Gastroesophageal sphincter (tissue), 4 donors: Measurements from ENCODE around the gene BPIFA1. TPM values are rescaled to one million over a fixed set of nuclear protein-coding genes. Genes with fewer than 3 reads are reported as not detected.

ENCODE experiments used
- ATAC-seq: fragments of 150-250 bp; one replicate; pipeline ENCODE4 v1.9.1; 2016; ENCODE audit warnings: mild to moderate bottlenecking, moderate library complexity
- H3K27ac ChIP-seq, 4 donors: fragments of 200-600 bp; sonication (generic) in 3 of 4; 1 replicate in 3 of 4; 2 replicates in 1 of 4; pipeline ENCODE4 v1.5.1; 2016 to 2019
- H3K27me3 ChIP-seq: fragments of 200-600 bp; sonication (generic); one replicate; pipeline ENCODE4 v1.5.1; 2019
- H3K36me3 ChIP-seq, 2 donors: fragments of 200-600 bp; sonication (generic); one replicate each; pipeline ENCODE4 v1.5.1; 2019; ENCODE audit warnings: control low read depth in 1 of 2
- H3K4me1 ChIP-seq, 3 donors: fragments of 200-600 bp; sonication (generic); 1 replicate in 2 of 3; 2 replicates in 1 of 3; pipeline ENCODE4 v1.5.1; 2016 to 2019; ENCODE audit warnings: control low read depth in 2 of 3
- H3K4me3 ChIP-seq, 2 donors: fragments of 200-600 bp; sonication (generic); one replicate each; pipeline ENCODE4 v1.5.1; 2019; ENCODE audit warnings: mild to moderate bottlenecking in 1 of 2, moderate library complexity in 1 of 2
- H3K9me3 ChIP-seq, 3 donors: fragments of 200-600 bp; sonication (generic); one replicate each; pipeline ENCODE4 v1.5.1; 2017 to 2019; ENCODE audit warnings: control low read depth in 2 of 3
- CTCF ChIP-seq, 4 experiments: fragments of 200-600 bp in 2 of 4; fragments of 450-650 bp in 2 of 4; sonication (generic) in 1 of 4; IDR thresholded peaks; one replicate each; pipeline ENCODE4 v1.5.1; 2017 to 2019; ENCODE audit warnings: antibody characterized with exemption in 4 of 4, mild to moderate bottlenecking in 2 of 4, moderate library complexity in 2 of 4
- EP300 ChIP-seq: sonication (generic); formaldehyde crosslinking; IDR thresholded peaks from one replicate; pipeline ENCODE4 v1.6.1; 2017; ENCODE audit warnings: antibody characterized with exemption, mild to moderate bottlenecking
- POLR2A ChIP-seq, 2 donors: fragments of 450-650 bp; IDR thresholded peaks; one replicate each; pipeline ENCODE4 v1.6.1; 2017; ENCODE audit warnings: antibody characterized with exemption in 2 of 2, mild to moderate bottlenecking in 2 of 2, moderate library complexity in 1 of 2
- POLR2AphosphoS5 ChIP-seq: sonication (generic); formaldehyde crosslinking; IDR thresholded peaks from one replicate; pipeline ENCODE4 v1.6.1; 2017; ENCODE audit warnings: antibody characterized with exemption
- WGBS, 2 donors: methylation state at CpG; one replicate each; pipeline ENCODE4 v1.1.5; 2018; ENCODE audit warnings: low coverage in 1 of 2; 5-methylcytosine and 5-hydroxymethylcytosine counted together
- total RNA-seq, 4 donors: library from RNA; depleted of rRNA; stranded (reverse); fragments of >200 nt; gene quantifications; one replicate each; pipeline ENCODE4 v1.1.0, GENCODE V29; 2016

The BPIFA1 gene
- total RNA-seq, 4 donors from 2014 or later: not detected

GRCh38 chr20:33291830-33292355 is 56.1 kb downstream of the BPIFA1 start:
- no peak for ATAC-seq
- 13% methylated on average over 3 of the region's 7 CpGs; no CpG with 5 or more reads in 1 of the 2 donors for WGBS, 2 donors
- H3K27me3 ChIP-seq: peaks cover 61% of the 10 kb centered on the region
- H3K36me3 ChIP-seq: no peaks in the 10 kb centered on the region
- H3K27ac ChIP-seq: no peak overlapping the region
- H3K9me3 ChIP-seq: peaks cover 0 to 11% (median 0%) of the 10 kb centered on the region in 3 donors
- H3K4me3 ChIP-seq: no peak overlapping the region
- TF ChIP-seq EP300 (no peak), CTCF (IDR thresholded peaks at IDR 0.05) (peak in 3 of 4 experiments; percentile 20 to 71 (median 52)), POLR2A (IDR thresholded peaks at IDR 0.05) (no peak), POLR2AphosphoS5 (no peak)
- no peaks in the 10 kb centered on the region for H3K4me1 ChIP-seq

Other genes starting within 250 kb of the BPIFA1 start
- gene SUN5, start 231.6 kb upstream of the BPIFA1 start, total RNA-seq: not detected
- 100 to 1,000 TPM in 1 of 4 donors, under 1 TPM in 2, not detected in 1; 0.13 to 138 (median 0.15) TPM for gene BPIFB2, start 228.3 kb upstream of the BPIFA1 start, total RNA-seq
- gene BPIFB6, start 204.3 kb upstream of the BPIFA1 start, total RNA-seq: not detected
- gene BPIFB3, start 182.1 kb upstream of the BPIFA1 start, total RNA-seq: not detected
- gene BPIFB4, start 156.4 kb upstream of the BPIFA1 start, total RNA-seq: not detected
- 1 to 10 TPM in 1 of 4 donors, under 1 TPM in 1, not detected in 2; 0.42 to 2.0 TPM for gene BPIFA2, start 67.8 kb upstream of the BPIFA1 start, total RNA-seq
- not detected for gene BPIFA3, start 18.6 kb upstream of the BPIFA1 start, total RNA-seq
- 100 to 1,000 TPM in 1 of 4 donors, under 1 TPM in 1, not detected in 2; 0.58 to 128 TPM for gene BPIFB1, start 47.2 kb downstream of the BPIFA1 start, total RNA-seq
- gene CDK5RAP1, start 165.5 kb downstream of the BPIFA1 start, total RNA-seq: 10 to 100 TPM; 11.6 to 45.0 (median 22.4) TPM
- gene SNTA1, start 207.8 kb downstream of the BPIFA1 start, total RNA-seq: 10 to 100 TPM; 26.8 to 54.6 (median 51.9) TPM